GM19043 (cell line): ENCODE data around the gene QRICH1.

Experiments
- ATAC-seq: cut with Tn5 transposase; IDR thresholded peaks from one replicate; pipeline ENCODE4 v1.9.1; 2021; ENCODE audit warnings: low read depth; ENCODE audit not compliant: unreplicated experiment

QRICH1 gene

DNA sequence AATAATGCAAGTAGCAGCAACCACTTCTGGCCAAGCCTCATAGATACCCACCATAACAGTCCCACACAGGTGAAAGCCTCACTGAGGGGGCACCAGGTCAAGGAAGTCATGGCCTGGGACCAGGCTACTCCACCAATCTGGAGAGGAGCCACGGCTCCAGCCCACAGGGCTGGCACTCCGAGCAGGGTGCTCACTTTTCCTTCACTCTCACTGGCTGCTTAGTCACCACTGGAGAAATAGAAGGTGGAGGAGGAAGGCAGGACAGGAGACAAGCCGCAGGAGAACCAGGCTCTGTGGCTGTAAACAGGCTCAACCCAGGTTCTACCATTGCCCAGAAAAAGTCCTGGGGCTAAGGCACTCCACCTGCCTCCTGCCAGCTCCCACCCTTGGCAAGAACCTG, 25.6 kb upstream of the QRICH1 start:
- no peak for ATAC-seq

GRCh38 chr3:49119036-49119435, 25.2 kb upstream of the QRICH1 start:
- ATAC-seq, result no peak

- no peak for ATAC-seq
These were observed 18.4 kb upstream of the QRICH1 start for GRCh38 chr3:49112262-49112661.

GRCh38 chr3:49111347-49111746, 17.5 kb upstream of the QRICH1 start:
- ATAC-seq, result no peak

DNA sequence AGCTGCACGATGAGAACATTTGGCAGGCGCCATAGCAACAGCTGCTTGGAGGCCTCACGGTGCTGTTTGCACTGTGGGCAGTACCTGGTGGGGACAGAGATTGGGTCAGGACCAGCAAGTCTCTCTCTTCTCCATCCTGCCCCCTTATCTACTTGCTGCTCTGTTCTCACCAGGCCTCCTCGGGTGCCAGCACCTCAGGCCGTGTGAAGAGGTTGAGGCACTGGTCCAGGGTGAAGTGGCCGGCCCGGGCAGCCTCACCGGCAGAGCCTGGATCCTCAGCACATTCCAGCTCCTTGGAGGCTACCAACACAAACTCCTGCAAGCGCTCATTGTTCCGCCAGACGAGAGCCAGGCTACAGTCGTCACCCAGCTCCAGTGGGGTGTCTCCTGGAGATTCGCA, 16.9 kb upstream of the QRICH1 start:
- ATAC-seq, result no peak

DNA sequence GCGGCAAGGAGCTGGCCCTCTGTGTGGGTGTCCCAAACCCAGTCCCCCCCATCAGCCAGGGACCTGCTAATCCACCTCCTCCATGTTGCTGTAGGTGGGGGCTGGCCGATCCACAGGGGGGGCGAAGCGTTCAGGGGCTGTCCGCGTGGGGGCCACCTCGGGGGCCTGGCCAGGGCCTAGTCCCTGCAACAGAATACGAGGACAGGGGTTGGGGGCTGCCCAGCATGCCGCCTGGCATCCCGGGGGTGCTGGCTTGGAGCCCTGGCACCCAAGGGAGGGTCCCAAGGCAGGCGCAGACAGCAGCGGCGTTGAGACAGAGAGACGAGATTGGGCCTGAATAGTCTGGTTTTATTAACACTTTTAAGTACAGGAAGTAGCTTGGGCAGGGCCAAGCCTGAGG, 14.5 kb upstream of the QRICH1 start:
- ATAC-seq, result no peak

DNA sequence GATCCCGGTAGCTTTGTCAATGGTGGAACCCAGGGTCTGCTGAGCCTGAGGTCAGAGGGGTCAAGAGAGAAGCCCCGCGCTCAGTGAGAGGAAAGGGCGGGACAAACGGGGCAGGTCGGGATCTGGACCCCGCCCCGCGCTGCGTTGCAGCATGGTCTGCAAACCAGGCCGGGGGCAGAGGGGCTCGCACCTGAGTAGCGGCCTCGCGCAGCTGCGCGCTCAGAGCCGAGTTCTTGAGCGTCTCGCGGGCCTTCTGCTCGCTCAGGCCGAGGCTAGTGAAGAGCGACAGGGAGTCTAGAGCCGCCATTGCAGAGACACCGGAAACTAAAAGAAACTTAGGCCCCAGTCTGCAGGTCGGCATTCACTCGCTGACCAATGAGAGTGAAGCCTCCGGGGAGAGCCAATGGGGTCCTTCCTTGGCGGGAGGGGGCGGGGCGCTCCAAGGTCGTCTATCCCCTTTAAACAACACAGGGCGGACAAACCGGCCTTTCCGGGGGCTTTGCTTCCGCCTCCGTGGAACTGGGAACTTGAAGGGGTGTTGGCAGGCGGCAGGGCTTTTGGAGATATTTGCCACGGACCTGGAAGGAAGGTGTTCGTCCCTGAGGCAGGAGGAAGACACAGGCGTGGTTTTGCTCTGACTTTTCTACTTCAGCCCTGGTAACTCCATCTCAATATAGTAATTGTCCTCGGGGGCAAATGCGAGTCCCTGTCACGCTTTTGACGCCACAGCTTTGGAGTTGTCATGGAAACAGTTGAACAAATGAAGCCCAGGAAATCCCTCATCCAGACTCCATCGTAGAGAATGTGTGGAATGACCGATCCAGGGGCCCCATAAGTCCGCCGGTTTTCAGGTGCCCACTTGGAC, 10.8 kb upstream of the QRICH1 start, which contains the start of gene QARS1:
Gene QARS1, minus strand, starts transcription at position 331 of the 865 bp plus-strand sequence. Its CDS starts 24 bp downstream, at position 307.
- peak; percentile 93 for ATAC-seq

DNA sequence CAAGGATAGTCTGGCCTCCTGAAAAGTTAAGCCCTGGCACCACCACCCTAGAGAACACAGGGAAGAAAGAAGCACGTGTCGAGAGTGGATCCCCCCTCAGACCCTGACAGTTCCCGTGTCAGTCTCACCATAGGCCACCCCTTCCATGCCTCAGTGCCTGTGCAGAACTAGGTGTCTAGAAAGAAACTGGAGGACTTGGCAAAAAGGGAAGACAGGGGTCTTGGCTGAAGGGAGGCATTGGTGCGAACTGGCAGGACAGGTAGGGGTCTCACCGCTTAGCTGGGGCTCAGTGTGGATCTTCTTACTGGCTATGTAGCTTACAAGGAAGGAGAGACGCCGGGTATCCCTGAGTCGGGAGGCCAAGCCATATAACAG, 10.2 kb upstream of the QRICH1 start:
- ATAC-seq, result no peak

- ATAC-seq, result no peak
These were observed 6.3 kb upstream of the QRICH1 start for GRCh38 chr3:49100046-49100615.

DNA sequence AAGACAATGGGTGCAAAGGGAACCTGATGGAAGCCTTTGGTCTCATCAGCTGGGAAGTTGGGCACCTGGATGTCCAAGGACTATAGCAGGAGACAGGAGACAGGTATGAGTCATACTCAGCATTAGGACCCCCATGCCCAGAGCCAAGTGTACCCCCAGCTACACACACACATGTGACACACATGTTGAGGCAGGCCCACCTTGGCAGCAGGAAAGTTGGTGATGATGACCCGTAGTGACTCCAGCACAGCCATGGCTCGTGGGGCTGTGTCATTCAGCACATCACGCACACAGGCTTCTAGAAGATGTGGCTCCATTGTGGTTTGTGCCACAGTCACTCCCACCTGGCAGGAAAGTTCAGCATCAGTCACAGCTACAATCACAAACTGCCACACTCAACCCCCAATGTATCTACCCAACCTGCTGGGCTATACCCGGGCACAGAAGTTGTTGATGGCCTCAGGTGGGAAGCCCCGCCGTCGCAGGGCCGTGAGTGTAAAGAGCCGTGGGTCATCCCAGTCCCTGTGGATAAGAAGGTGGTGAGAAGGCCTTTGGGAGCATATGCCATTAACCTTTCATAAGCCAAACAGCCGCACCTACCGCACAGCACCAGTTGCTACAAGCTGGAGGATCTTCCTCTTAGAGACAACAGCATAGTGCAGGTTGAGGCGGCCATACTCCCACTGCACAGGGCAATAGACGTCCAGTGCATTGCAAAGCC, 5.2 kb upstream of the QRICH1 start:
- ATAC-seq, result no peak

DNA sequence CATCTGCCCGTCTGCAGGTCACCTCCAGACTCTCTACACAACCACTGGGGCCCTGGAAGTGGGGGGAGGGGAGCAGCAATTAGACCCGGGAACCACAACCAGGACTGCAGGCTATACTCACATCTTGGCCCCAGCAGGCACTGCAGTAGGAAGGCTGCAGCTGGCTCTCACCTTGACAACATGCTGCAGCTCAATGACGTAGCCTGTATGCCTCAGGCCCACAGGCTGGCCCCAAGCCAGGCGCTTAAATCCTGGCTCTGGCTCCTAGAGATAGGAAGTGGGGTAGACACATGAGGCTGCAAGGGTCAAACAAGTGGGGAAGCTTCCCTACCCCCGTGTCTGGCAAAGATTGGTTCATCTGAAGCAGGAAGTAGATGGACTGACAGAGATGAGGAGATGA, 4.6 kb upstream of the QRICH1 start:
- ATAC-seq, result no peak

DNA sequence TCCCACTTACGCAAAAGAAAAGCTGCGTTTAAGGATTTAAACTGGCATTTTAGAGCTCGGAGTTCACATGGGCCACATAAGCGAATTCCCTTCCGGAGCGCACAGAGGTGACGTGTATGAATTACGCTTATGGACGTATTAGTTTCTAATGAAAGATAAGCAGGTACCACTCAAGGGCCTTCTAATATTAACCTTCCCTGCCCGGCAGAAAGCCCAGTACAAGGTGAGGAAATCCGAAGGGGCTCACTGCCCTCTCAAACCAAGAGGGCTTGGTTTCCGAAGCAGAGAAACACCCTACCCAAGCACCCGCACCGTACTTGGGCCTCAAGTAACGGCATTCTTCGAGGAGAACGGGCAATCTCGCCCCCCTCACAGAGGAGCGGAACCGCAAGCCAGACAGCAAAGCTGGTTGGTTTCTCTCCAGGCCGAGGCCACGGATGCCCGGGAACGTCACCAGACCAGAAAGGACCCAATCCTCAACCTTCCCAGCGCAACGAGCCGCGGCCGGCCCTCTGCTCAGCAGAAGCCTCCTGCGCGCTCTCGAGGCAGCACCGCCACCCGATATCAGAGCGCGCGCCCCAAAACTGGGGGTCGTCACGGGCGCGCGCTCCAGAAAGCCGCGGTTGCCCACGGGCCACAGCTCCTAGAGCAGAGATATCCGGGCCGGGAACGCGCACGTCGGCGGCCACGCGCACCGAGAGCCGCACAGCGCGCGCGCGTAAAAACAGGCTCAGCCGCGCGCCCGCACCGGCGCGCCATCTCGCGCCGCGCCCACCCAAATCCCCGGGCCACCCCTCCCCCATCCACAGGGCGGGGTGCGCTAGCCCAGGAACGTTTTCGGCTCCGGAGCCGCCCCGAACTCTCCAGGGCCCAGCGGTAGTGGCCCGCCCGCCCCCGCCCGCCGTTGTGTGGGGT, 676 bp downstream of the QRICH1 start:
- peak; percentile 36 for ATAC-seq

DNA sequence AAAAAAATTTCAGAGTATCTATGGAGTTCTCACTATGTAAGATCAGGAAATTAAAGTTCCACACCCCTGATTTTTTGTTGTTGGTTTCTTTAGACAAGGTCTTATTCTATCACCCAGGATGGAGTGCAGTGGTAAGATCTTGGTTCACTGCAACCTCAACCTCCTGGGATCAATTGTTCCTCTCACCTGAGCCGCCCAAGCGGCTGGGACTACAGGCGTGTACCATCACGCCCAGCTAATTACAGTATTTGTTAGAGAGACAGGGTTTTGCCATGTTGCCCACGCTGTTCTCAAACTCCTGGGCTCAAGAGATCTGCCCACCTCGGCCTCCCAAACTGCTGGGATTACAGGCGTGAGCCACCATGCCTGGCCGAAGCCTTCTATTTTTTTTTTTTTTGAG, 12.4 kb downstream of the QRICH1 start:
- no peak for ATAC-seq

- no peak for ATAC-seq
These were observed 14.6 kb downstream of the QRICH1 start for GRCh38 chr3:49079270-49079669.

DNA sequence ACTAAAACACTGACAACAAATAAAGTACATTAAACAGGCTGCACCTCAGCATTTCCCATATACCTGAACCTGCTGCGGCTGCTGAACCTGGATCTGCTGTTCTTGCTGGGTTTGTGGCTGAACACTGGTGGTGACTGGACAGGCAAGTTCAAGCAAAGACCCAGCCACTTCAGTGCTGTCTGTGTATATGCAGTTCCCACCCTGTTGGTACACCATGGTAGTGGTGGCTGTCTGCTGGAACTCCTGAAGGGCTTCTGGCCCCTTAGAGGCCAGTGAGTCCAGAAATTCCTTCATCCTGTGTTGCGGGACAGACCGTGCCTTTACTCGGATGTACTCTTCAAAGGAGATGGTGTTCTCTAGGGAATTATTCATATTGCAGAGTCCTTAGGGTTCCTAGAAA, 17.2 kb downstream of the QRICH1 start:
- ATAC-seq, result no peak

GRCh38 chr3:49076116-49076515, 17.8 kb downstream of the QRICH1 start:
- no peak for ATAC-seq

DNA sequence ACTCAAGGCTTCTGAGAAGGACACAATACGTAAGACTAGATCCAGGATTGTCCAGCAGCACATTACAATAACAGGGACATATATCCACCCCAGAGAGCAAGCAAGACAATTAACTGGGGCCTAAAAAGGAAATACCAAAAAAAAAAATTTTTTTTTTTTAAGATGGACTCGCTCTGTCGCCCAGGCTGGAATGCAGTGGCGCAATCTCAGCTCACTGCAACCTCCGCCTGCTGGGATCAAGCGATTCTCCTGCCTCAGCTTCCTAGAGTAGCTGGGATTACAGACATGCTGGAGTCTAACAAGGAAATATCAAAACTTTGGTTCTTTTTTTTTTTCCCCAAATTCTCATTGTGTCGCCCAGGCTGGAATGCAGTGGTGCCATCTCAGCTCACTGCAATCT, 35.9 kb downstream of the QRICH1 start:
- ATAC-seq, result no peak

DNA sequence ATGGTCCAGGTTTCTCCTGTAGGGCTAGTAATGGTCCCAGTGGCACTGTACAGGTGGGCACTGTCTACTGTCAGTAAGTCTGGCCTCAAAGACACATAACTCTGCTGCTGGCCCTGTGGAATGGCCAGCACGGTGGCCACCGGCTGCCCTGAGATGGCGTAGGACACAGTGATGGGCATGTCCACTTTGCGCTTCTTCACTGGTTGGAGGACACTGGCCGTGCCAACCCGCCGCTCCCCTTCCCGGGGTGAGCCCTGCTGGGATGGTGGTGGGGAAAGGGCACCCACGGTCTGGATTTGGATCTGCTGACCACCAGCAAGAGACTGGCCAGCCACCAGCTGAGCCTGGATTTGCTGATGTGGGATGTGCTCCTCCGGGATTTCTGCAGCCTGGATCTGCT, 36.6 kb downstream of the QRICH1 start:
- ATAC-seq, result no peak

- ATAC-seq, result no peak
These were observed 39.5 kb downstream of the QRICH1 start for GRCh38 chr3:49054344-49054862.

DNA sequence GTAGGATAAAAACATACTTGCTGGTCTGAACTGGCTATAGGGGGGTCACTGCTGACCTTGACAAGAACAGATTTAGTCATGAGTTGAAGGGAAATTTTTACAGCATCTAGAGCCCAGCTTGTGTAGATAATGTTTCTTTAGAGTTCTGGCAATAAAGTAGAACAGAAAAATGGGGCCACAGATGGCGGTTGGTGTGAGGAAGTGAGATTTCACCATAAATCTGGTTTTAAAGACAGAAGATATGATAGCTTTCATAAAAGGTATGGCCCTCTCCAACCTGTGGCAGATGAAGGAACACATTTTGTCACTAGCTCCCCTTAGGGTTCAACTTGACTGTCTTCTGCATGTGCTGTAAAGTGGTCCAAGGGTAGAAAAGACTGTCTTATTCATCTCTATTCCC, 40.3 kb downstream of the QRICH1 start:
- ATAC-seq, result no peak
